Neural cell (in vitro differentiated cells): Measurements from ENCODE around the gene APBA2. TPM values are rescaled to one million over a fixed set of nuclear protein-coding genes. Genes with fewer than 3 reads are reported as not detected.

ENCODE experiments used
- H2AFZ ChIP-seq: fragments of 200-600, 300-800 bp; sonication (generic), shearing (Covaris generic); 2 replicates; pipeline ENCODE4 v1.6.0; 2014; ENCODE audit warnings: low read depth, mild to moderate bottlenecking, antibody characterized with exemption, low read length, moderate library complexity
- H3F3A ChIP-seq: fragments of 200-600 bp; shearing (Covaris generic); 2 replicates; pipeline ENCODE4 v1.6.1; 2016; ENCODE audit warnings: mild to moderate bottlenecking, moderate library complexity, mixed read lengths, antibody characterized with exemption, low read length; ENCODE audit not compliant: insufficient read depth, poor library complexity, severe bottlenecking
- H3K27ac ChIP-seq: fragments of 200-600, 300-800 bp; sonication (generic), shearing (Covaris generic); 2 replicates; pipeline ENCODE4 v1.5.1; 2014; ENCODE audit warnings: mild to moderate bottlenecking, low read length, moderate library complexity
- H3K27me3 ChIP-seq: fragments of 300-800, 200-600 bp; sonication (generic), shearing (Covaris generic); 2 replicates; pipeline ENCODE4 v1.6.0; 2014; ENCODE audit warnings: mild to moderate bottlenecking, low read depth, low read length, moderate library complexity; ENCODE audit not compliant: insufficient read depth
- H3K36me3 ChIP-seq: fragments of 300-800, 200-600 bp; sonication (generic), shearing (Covaris generic); 2 replicates; pipeline ENCODE4 v1.5.1; 2014; ENCODE audit warnings: mild to moderate bottlenecking, antibody characterized with exemption, low read length, moderate library complexity; ENCODE audit not compliant: insufficient read depth
- H3K4me2 ChIP-seq: fragments of 300-800, 200-600 bp; sonication (generic), shearing (Covaris generic); 2 replicates; pipeline ENCODE4 v1.6.0; 2014; ENCODE audit warnings: mild to moderate bottlenecking, low read length
- H3K4me3 ChIP-seq: fragments of 300-800, 200-600 bp; sonication (generic), shearing (Covaris generic); 2 replicates; pipeline ENCODE4 v1.5.1; 2014; ENCODE audit warnings: mild to moderate bottlenecking, low read length, moderate library complexity
- H3K79me2 ChIP-seq: fragments of 200-600 bp; shearing (Covaris generic); replicated peaks from 2 replicates; pipeline ENCODE4 v1.6.0; 2014; ENCODE audit warnings: mild to moderate bottlenecking, low read length, moderate library complexity; ENCODE audit not compliant: insufficient read depth
- H3K9ac ChIP-seq: fragments of 300-800, 200-600 bp; sonication (generic), shearing (Covaris generic); 2 replicates; pipeline ENCODE4 v1.6.1; 2016; ENCODE audit warnings: mild to moderate bottlenecking, low read length, mixed read lengths
- H3K9me2 ChIP-seq: fragments of 200-600 bp; shearing (Covaris generic); 2 replicates; pipeline ENCODE4 v1.6.1; 2016; ENCODE audit warnings: mild to moderate bottlenecking, low read length, mixed read lengths; ENCODE audit not compliant: insufficient read depth
- H3K9me3 ChIP-seq: fragments of 200-600, 300-800 bp; sonication (generic), shearing (Covaris generic); 2 replicates; pipeline ENCODE4 v1.6.1; 2016; ENCODE audit warnings: mild to moderate bottlenecking, mixed run types, low read length, moderate library complexity, mixed read lengths
- H4K20me1 ChIP-seq: fragments of 200-600 bp; shearing (Covaris generic); 2 replicates; pipeline ENCODE4 v1.6.1; 2016; ENCODE audit warnings: mild to moderate bottlenecking, mixed run types; ENCODE audit not compliant: insufficient read depth
- EP300 ChIP-seq: fragments of 450-650 bp; conservative IDR thresholded peaks from 2 replicates; pipeline ENCODE4 v1.6.1; 2014; ENCODE audit warnings: antibody characterized with exemption, mild to moderate bottlenecking, moderate library complexity; ENCODE audit not compliant: poor library complexity, severe bottlenecking
- EZH2 ChIP-seq: fragments of 200-600, 300-800 bp; shearing (Covaris generic), sonication (generic); IDR thresholded peaks from 2 replicates; pipeline ENCODE4 v1.6.1; 2014; ENCODE audit warnings: antibody characterized with exemption, low read length, borderline replicate concordance, mild to moderate bottlenecking; ENCODE audit not compliant: insufficient read depth, poor library complexity, severe bottlenecking
- MXI1 ChIP-seq: fragments of 450-650 bp; conservative IDR thresholded peaks from 2 replicates; pipeline ENCODE4 v1.6.1; 2014; ENCODE audit warnings: antibody characterized with exemption, mild to moderate bottlenecking; ENCODE audit not compliant: poor library complexity, severe bottlenecking
- POLR2AphosphoS5 ChIP-seq: IDR thresholded peaks from 2 replicates; pipeline ENCODE4 v1.6.1; 2012
- RAD21 ChIP-seq: fragments of 450-650 bp; conservative IDR thresholded peaks from 2 replicates; pipeline ENCODE4 v1.6.1; 2014; ENCODE audit warnings: antibody characterized with exemption, mild to moderate bottlenecking, moderate library complexity
- SMC3 ChIP-seq: fragments of 450-650 bp; conservative IDR thresholded peaks from 2 replicates; pipeline ENCODE4 v1.6.1; 2014; ENCODE audit warnings: antibody characterized with exemption, mild to moderate bottlenecking, moderate library complexity; ENCODE audit not compliant: poor library complexity
- TAF1 ChIP-seq: IDR thresholded peaks from 2 replicates; pipeline ENCODE4 v1.6.1; 2012; ENCODE audit warnings: low read depth
- polyA plus RNA-seq: library from polyadenylated mRNA; depleted of rRNA; stranded (reverse); fragments of >200 nt; gene quantifications from 2 replicates; pipeline ENCODE4 v1.2.3, GENCODE V29; 2014
- TF ChIP-seq, protein P1 (sequence below): fragments of 450-650 bp; IDR thresholded peaks from 2 replicates; pipeline ENCODE4 v1.5.1; 2014; ENCODE audit warnings: antibody characterized with exemption, mild to moderate bottlenecking, moderate library complexity; ENCODE audit not compliant: poor library complexity, severe bottlenecking
- TF ChIP-seq, protein P2 (sequence below): IDR thresholded peaks from 2 replicates; pipeline ENCODE4 v1.6.1; 2012; ENCODE audit warnings: borderline replicate concordance

Gene APBA2
- polyA plus RNA-seq, 1 donor from 2014 or later, result 134 TPM

DNA sequence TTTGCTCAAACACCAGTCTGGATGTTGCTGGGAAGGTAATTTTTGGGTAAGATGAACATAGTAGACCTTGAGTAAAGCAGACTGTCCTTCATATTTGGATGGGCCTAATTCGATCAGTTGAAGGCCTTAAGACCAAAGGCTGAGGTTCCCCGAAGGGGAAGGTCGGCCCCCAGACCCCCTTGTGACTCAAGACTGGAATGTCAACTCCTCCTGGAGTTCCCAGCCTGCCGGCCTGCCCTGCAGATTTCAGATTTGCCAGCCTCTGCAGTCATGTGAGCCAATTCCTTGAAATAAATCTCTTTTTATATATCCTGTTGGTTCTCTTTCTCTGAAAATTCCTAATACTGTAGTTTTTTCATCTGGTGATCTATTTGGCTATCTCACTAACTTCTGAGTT lies 146.5 kb downstream of the APBA2 start:
- Histone ChIP-seq H3F3A (no peaks in the 10 kb centered on the region), H3K9ac (no peak overlapping the region), H3K9me2 (no peaks in the 10 kb centered on the region), H3K9me3 (no peaks in the 10 kb centered on the region), H3K27ac (no peak overlapping the region), H4K20me1 (no peaks in the 10 kb centered on the region), H3K4me2 (no peak overlapping the region), H3K79me2 (peaks cover 8% of the 10 kb centered on the region), H3K4me3 (no peak overlapping the region), H2AFZ (no peak overlapping the region), H3K36me3 (no peaks in the 10 kb centered on the region), H3K27me3 (no peaks in the 10 kb centered on the region)
- TF ChIP-seq TAF1 (no peak), POLR2AphosphoS5 (no peak)

DNA sequence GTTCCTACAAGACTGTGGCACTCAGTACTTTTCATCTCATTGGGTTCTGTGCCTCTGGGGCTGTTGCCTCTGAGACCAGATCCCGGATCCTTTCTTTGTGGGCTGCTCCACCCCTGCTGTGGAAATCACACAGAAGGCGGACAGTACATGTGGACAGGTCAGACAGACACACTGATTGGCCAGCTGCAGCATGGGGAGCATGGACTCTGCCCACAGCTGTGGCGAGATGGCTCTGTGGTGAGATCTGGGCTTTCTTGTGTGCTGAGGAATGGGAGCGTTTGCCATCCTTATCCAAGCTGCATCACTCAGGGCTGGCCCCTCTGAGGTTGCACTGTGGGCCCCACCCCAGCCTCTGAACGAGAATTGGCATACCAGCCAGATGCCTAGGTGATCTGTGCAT lies 147.0 kb downstream of the APBA2 start:
- Histone ChIP-seq H3K27ac (no peak overlapping the region), H2AFZ (no peak overlapping the region), H3K4me3 (no peak overlapping the region), H3K9ac (no peak overlapping the region), H4K20me1 (no peaks in the 10 kb centered on the region), H3K36me3 (no peaks in the 10 kb centered on the region), H3K27me3 (no peaks in the 10 kb centered on the region), H3K79me2 (peaks cover 8% of the 10 kb centered on the region), H3K9me2 (no peaks in the 10 kb centered on the region), H3F3A (no peaks in the 10 kb centered on the region), H3K4me2 (no peak overlapping the region), H3K9me3 (no peaks in the 10 kb centered on the region)
- TF ChIP-seq TAF1, result no peak
- no peak for TF ChIP-seq EP300
- TF ChIP-seq, protein P1, sequence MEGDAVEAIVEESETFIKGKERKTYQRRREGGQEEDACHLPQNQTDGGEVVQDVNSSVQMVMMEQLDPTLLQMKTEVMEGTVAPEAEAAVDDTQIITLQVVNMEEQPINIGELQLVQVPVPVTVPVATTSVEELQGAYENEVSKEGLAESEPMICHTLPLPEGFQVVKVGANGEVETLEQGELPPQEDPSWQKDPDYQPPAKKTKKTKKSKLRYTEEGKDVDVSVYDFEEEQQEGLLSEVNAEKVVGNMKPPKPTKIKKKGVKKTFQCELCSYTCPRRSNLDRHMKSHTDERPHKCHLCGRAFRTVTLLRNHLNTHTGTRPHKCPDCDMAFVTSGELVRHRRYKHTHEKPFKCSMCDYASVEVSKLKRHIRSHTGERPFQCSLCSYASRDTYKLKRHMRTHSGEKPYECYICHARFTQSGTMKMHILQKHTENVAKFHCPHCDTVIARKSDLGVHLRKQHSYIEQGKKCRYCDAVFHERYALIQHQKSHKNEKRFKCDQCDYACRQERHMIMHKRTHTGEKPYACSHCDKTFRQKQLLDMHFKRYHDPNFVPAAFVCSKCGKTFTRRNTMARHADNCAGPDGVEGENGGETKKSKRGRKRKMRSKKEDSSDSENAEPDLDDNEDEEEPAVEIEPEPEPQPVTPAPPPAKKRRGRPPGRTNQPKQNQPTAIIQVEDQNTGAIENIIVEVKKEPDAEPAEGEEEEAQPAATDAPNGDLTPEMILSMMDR, result no peak
- TF ChIP-seq POLR2AphosphoS5, result no peak
- TF ChIP-seq RAD21, result no peak
- no peak for TF ChIP-seq MXI1
- TF ChIP-seq EZH2, result no peak
- TF ChIP-seq, protein P2, sequence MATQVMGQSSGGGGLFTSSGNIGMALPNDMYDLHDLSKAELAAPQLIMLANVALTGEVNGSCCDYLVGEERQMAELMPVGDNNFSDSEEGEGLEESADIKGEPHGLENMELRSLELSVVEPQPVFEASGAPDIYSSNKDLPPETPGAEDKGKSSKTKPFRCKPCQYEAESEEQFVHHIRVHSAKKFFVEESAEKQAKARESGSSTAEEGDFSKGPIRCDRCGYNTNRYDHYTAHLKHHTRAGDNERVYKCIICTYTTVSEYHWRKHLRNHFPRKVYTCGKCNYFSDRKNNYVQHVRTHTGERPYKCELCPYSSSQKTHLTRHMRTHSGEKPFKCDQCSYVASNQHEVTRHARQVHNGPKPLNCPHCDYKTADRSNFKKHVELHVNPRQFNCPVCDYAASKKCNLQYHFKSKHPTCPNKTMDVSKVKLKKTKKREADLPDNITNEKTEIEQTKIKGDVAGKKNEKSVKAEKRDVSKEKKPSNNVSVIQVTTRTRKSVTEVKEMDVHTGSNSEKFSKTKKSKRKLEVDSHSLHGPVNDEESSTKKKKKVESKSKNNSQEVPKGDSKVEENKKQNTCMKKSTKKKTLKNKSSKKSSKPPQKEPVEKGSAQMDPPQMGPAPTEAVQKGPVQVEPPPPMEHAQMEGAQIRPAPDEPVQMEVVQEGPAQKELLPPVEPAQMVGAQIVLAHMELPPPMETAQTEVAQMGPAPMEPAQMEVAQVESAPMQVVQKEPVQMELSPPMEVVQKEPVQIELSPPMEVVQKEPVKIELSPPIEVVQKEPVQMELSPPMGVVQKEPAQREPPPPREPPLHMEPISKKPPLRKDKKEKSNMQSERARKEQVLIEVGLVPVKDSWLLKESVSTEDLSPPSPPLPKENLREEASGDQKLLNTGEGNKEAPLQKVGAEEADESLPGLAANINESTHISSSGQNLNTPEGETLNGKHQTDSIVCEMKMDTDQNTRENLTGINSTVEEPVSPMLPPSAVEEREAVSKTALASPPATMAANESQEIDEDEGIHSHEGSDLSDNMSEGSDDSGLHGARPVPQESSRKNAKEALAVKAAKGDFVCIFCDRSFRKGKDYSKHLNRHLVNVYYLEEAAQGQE, result no peak
- TF ChIP-seq SMC3, result no peak

DNA sequence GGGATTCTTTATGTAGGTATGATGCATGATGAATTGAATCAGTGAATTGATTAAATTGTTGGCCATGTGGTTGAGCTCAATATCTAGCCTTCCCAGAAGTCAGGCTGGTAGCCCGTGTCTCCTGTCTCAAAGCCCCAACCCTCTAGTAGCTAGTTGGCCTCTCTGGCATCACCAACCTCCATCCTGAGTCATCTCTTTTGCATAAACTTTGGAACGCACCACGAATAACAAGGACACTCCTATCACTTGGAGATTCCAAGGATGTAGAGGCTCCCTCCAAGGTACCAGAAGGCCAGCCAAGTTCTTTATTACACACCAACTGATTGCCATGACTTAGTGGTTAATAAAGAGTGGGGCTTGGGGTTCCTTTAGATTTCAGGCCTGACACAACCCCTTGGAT lies 148.4 kb downstream of the APBA2 start:
- Histone ChIP-seq H3K9me2 (no peaks in the 10 kb centered on the region), H4K20me1 (no peaks in the 10 kb centered on the region), H3K27ac (no peak overlapping the region), H3K4me2 (no peak overlapping the region), H3K4me3 (no peak overlapping the region), H3K27me3 (no peaks in the 10 kb centered on the region), H3K36me3 (no peaks in the 10 kb centered on the region), H3K79me2 (peaks cover 8% of the 10 kb centered on the region), H2AFZ (no peak overlapping the region), H3F3A (no peaks in the 10 kb centered on the region), H3K9ac (no peak overlapping the region), H3K9me3 (no peaks in the 10 kb centered on the region)
- TF ChIP-seq, protein P1, result no peak
- TF ChIP-seq MXI1 (no peak), POLR2AphosphoS5 (no peak), SMC3 (no peak), EP300 (no peak), EZH2 (no peak), TAF1 (no peak), RAD21 (no peak)
- TF ChIP-seq, protein P2, result no peak
